SH-SY5Y (cell line): Measurements from ENCODE around the gene CCDC9.

Source experiments
- GATA2 ChIP-seq: IDR thresholded peaks from 2 replicates; pipeline ENCODE4 v1.6.1; 2011; ENCODE audit warnings: mild to moderate bottlenecking, low read depth, low read length
- GATA3 ChIP-seq: IDR thresholded peaks from 2 replicates; pipeline ENCODE4 v1.6.1; 2011; ENCODE audit warnings: low read depth, mild to moderate bottlenecking, low read length, moderate library complexity

The CCDC9 gene

GRCh38 chr19:47255879-47256692 is at the start of gene CCDC9:
Gene CCDC9, plus strand, starts transcription at chr19:47256525. Its CDS starts 1,876 bp downstream, at chr19:47258401.
- TF ChIP-seq GATA2: no peak

GRCh38 chr19:47209319-47210179 is 46.8 kb upstream of the CCDC9 start:
- no peak for TF ChIP-seq GATA2
- TF ChIP-seq GATA3: no peak

DNA sequence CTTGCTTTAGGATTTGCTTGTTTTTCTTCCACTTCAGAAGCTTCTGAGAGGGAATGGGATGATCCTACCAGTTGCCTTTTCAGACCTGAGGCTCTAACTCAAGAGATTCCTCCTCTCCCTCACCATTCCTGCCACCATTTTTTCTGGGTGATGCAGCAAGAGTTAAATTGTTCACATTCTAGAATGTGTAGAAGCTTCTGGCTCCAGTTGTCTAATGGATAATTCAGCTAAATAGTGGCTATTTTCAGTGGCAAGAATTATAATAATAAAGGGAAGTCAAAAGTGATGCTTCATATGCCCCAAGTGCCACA is 46.2 kb upstream of the CCDC9 start:
- no peak for TF ChIP-seq GATA2
- no peak for TF ChIP-seq GATA3

DNA sequence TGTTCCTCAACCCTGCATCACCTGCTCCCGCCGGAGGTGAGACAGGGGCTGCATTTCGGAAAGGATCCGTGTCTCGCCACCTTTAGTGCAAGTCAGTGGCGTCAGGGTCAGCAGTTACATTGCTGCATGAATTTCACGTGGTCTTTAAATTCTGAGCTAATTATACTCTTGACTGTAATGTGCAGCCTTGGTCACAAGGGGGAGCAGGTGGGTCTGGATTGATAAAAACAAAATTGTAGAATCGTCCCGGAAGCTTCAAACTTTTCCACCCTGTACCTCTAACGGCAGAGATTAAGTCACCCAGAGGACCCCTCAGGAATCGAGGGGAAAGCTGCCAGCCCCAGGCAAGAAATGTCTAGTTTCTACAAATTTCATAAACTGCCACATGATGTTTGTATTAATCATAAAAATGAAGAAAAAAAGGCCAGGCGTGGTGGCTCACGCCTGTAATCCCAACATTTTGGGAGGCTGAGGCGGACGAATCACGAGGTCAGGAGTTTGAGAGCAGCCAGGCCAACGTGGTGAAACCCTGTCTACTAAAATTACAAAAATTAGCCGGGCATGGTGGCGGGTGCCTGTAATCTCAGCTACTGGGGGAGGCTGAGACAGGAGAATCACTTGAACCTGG is 45.5 kb upstream of the CCDC9 start:
- TF ChIP-seq GATA2 (no peak), GATA3 (no peak)

- TF ChIP-seq GATA3: no peak
- TF ChIP-seq GATA2: no peak
These were observed 40.7 kb upstream of the CCDC9 start for GRCh38 chr19:47215581-47215980.

GRCh38 chr19:47221080-47221841 is 35.1 kb upstream of the CCDC9 start:
- no peak for TF ChIP-seq GATA2
- TF ChIP-seq GATA3: no peak

GRCh38 chr19:47221890-47222289 is 34.4 kb upstream of the CCDC9 start:
- TF ChIP-seq GATA2 (no peak), GATA3 (no peak)

DNA sequence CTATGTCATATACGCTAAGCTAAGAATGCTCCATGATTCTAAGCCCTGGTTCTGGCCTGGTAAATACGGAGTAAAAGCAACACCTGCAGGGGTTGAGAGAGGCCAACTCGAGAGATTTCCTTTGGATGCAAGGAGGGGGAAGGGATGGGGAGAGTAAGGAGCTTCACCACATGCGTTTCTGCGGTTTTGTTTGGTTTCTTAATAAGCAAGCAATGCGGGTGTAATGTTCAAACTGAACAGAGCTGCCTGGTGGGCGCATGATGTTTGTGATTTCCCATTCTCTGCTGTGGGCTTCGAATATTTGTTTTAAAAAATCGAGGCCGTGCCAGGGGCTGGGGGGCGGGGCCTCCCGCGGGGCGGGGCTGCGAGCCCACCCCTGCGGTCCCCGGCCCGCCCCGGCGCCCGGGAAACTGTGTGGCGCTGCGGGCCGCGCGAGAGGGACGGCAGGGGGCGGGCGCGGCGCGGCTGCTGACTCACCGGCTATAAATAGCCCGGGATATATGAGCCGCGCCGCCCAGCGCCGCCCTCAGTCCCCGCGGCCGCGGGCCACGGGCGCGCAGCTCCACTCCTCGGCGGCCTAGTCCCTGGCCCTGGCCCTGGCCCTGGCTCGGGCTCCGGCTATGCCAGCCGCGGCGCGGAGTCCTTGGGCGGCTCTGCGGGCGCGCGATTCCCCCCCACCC is 30.4 kb upstream of the CCDC9 start:
- TF ChIP-seq GATA3 (no peak), GATA2 (no peak)

- TF ChIP-seq GATA3 (no peak), GATA2 (no peak)
These were observed 29.6 kb upstream of the CCDC9 start for GRCh38 chr19:47226426-47227351.

DNA sequence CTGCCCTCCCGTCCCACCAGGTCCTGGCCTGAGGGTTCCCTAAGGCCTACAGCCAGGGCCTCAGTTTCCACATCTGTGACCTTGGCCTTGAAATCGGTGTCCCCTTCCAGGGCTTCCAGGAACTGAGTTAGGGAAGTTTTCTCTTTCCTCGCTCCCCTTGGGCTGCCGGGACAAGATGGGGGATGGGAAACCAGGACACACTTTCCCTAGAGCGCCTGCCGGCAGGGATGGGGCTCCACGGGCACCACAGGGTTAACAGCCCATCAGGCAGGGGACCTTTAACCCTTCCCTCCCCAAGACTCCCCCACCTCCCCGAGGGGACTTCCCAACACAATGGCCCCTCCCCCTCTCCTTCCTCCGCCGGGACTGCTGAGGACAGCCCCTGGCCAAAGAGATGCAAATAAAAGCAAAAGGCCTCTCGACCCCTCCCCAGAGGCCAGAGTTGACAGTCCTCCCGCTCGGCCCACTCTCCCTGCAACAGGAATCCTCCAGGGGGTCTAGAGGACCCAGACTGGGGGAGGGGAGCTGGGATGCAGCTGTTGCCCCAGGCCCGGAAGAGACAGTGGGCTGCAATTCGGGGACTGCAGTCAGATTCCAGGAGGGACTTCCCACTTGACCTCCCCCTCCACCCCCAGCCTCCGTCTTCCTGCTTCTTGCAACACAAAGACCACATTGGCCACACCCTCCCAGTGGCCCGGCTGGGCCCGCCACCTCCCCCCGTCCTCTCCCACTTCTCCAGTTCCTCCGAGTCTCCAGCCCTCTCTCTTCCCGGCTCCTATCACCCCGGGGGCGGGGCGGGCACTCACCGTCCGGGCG is 28.8 kb upstream of the CCDC9 start:
- TF ChIP-seq GATA2 (no peak), GATA3 (no peak)

DNA sequence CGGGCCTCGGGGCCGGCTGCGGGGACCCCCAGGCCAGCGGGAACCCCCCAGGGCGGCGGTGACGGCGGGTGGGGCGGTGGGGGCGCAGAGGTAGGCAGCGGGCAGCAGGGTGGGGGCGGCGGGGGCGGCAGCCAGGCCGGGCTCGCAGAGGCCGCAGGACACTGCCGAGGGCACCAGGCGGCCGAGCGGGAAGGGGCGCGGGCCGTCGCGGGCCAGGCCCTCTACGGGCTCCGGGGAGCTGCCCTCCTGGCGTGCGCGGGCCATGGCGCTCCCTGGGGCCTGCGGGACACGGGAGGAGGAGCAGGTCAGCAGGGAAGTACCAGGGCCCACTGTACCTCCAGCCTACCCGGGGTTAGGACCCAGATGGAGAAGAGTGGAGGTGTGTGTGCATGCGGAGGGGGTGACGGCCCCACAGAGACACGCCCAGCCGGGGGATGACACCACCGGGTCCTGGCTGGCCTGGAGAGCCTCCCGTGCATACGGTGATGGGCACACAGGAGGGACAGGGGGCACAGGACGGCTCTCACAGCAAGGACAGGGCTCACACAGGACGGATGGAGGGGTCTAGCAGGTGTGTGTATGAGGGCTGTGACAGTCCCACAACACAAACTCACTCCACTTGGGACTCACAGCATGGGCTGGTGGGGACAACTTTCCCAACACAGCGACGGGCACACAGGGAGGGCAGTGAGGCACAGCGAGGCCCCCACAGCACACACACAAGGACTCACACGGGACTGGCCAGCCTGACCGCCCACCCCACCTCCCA is 28.0 kb upstream of the CCDC9 start:
- TF ChIP-seq GATA3 (no peak), GATA2 (no peak)
